GM12872 (cell line): ENCODE data around the gene SPIN3.

Source experiments
- CTCF ChIP-seq: IDR thresholded peaks from 3 replicates; pipeline ENCODE4 v1.5.1; 2011; ENCODE audit warnings: low read depth, mild to moderate bottlenecking, low read length, moderate library complexity; ENCODE audit not compliant: insufficient read depth

Gene SPIN3

GRCh38 chrX:56974408-56974807 lies 20.9 kb downstream of the SPIN3 start:
- TF ChIP-seq CTCF: no peak

- TF ChIP-seq CTCF: no peak
Measured at GRCh38 chrX:56969559-56969958, 25.8 kb downstream of the SPIN3 start.

- TF ChIP-seq CTCF: no peak
Measured at GRCh38 chrX:56968980-56969379, 26.4 kb downstream of the SPIN3 start.

GRCh38 chrX:56963377-56963776 lies 32.0 kb downstream of the SPIN3 start:
- no peak for TF ChIP-seq CTCF

GRCh38 chrX:56947699-56948098 lies 47.6 kb downstream of the SPIN3 start:
- TF ChIP-seq CTCF: no peak

- no peak for TF ChIP-seq CTCF
Measured at GRCh38 chrX:56943264-56943663, 52.1 kb downstream of the SPIN3 start.
